GM06990 (cell line): ENCODE results near the gene DNAL4.

Source experiments
- DNase-seq: peaks from one replicate; pipeline ENCODE4 v3.0.0-alpha.2; 2011; ENCODE audit not compliant: insufficient read length; ENCODE audit errors: extremely low read depth
- H3K27me3 ChIP-seq: replicated peaks from 2 replicates; pipeline ENCODE4 v1.6.0; 2011; ENCODE audit warnings: low read length; ENCODE audit not compliant: control insufficient read depth, insufficient read depth
- H3K36me3 ChIP-seq: 2 replicates; pipeline ENCODE4 v1.5.1; 2011; ENCODE audit warnings: low read length; ENCODE audit not compliant: control insufficient read depth, insufficient read depth
- H3K4me3 ChIP-seq: replicated peaks from 2 replicates; pipeline ENCODE4 v1.5.1; 2011; ENCODE audit warnings: low read depth, mild to moderate bottlenecking, control low read depth, low read length
- CTCF ChIP-seq: IDR thresholded peaks from 2 replicates; pipeline ENCODE4 v1.5.1; 2011; ENCODE audit warnings: low read length, control low read depth, mild to moderate bottlenecking, inconsistent platforms; ENCODE audit not compliant: insufficient read depth, poor library complexity, severe bottlenecking

Gene DNAL4

GRCh38 chr22:38770257-38770949 is 23.5 kb downstream of the DNAL4 start:
- DNase-seq = no peak
- TF ChIP-seq CTCF = no peak
- Histone ChIP-seq H3K27me3 (no peaks in the 10 kb centered on the region; the same call in 1 of the 2 replicates), H3K36me3 (no peaks in the 10 kb centered on the region), H3K4me3 (no peak overlapping the region)

- Histone ChIP-seq H3K36me3 (no peaks in the 10 kb centered on the region), H3K4me3 (no peak overlapping the region), H3K27me3 (no peaks in the 10 kb centered on the region; the same call in 1 of the 2 replicates)
- no peak for DNase-seq
- TF ChIP-seq CTCF = no peak
These were observed 25.9 kb downstream of the DNAL4 start for GRCh38 chr22:38768036-38768435.

GRCh38 chr22:38767313-38767712 is 26.6 kb downstream of the DNAL4 start:
- Histone ChIP-seq H3K36me3 (no peaks in the 10 kb centered on the region), H3K27me3 (no peaks in the 10 kb centered on the region; the same call in 1 of the 2 replicates), H3K4me3 (no peak overlapping the region)
- no peak for TF ChIP-seq CTCF
- no peak for DNase-seq

GRCh38 chr22:38766076-38766777 is 27.7 kb downstream of the DNAL4 start:
- H3K27me3 ChIP-seq = no peaks in the 10 kb centered on the region; the same call in 1 of the 2 replicates
- no peak overlapping the region for H3K4me3 ChIP-seq
- DNase-seq = no peak
- peak; percentile 92 for TF ChIP-seq CTCF
- no peaks in the 10 kb centered on the region for H3K36me3 ChIP-seq

- no peaks in the 10 kb centered on the region; the same call in 1 of the 2 replicates for H3K27me3 ChIP-seq
- H3K4me3 ChIP-seq = no peak overlapping the region
- TF ChIP-seq CTCF = no peak
- H3K36me3 ChIP-seq = no peaks in the 10 kb centered on the region; the same call in 1 of the 2 replicates
- no peak for DNase-seq
These were observed 31.4 kb downstream of the DNAL4 start for GRCh38 chr22:38762551-38762983.
